A549 treated with ZK216348 at 1 μM for 4 hours (cell line): Measurements from ENCODE around the gene PRSS23. TPM values are rescaled to one million over a fixed set of nuclear protein-coding genes. Genes with fewer than 3 reads are reported as not detected.

Experiments
- total RNA-seq: library from RNA; stranded (reverse); fragments of 200-300 nt; extraction: Qiagen RNA extraction; gene quantifications from 5 replicates; pipeline ENCODE4 v1.2.3, GENCODE V29; 2022; ENCODE audit warnings: low read depth

Gene PRSS23
- total RNA-seq: 415 to 532 TPM (median 475 TPM) in 5 replicates

DNA sequence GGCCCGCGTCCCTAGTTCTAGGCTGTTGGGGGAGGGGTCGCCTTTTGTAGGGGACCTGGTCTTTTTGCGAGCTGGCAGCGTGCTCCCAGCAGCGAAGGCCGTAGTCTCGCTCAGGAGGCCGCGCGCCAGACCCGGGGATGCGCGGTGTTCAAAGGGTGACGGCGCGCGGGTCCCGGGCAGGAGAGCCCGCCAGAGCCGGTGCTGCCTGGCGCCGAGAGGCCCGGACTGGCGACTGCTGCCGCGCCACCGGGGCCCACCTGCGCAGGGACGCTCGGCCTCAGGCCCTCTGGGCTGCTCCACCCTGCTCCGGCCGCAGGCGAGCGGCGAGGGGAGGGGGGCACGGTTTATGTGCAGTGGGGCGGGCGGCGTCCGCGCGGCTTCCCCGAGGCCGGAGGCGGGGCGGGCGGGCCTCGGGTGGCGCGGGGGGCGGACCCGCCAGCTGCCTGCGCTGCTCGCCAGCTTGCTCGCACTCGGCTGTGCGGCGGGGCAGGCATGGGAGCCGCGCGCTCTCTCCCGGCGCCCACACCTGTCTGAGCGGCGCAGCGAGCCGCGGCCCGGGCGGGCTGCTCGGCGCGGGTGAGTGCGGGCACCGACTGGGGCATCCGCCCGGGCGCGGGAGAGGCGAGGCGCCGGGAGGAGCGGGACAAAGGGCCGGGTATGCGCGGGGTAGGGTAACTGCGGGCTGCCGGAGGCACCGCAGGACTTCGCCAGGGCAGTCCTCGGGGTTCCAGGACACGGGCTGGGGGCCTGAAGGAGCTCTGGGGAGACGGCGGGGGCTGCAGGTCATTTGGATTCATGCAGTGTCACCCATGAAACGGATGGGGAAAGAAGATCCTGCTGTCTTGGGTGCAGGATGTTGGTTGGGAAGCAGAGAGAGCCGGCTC is at the start of gene PRSS23:
Gene PRSS23, plus strand, starts transcription at position 467 of the 884 bp plus-strand sequence. CDS start 7,102 bp downstream, outside the sequence.

Other genes with a start within 250 kb of the PRSS23 start
- 14.6 to 21.3 TPM (median 19.0 TPM) in 5 replicates for gene ME3, start 127.9 kb upstream of the PRSS23 start, total RNA-seq
- 0.87 to 1.4 TPM (median 1.3 TPM) in 5 replicates for gene FZD4, start 154.9 kb downstream of the PRSS23 start, total RNA-seq
- gene TMEM135, start 237.4 kb downstream of the PRSS23 start, total RNA-seq: 9.7 to 13.3 TPM (median 10.5 TPM) in 5 replicates